HepG2 (cell line): Measurements from ENCODE around the gene BEX3. TPM values are rescaled to one million over a fixed set of nuclear protein-coding genes. Genes with fewer than 3 reads are reported as not detected.

Experiments used
- ATAC-seq: fragments of 200-7000 bp; cut with Tn5 transposase; 3 replicates; pipeline ENCODE4 v1.9.1; 2020; ENCODE audit warnings: mild to moderate bottlenecking, moderate library complexity
- BruUV-seq: library from RNA; stranded (reverse); fragments of 400-500 nt; replicated peaks from 2 replicates; lab custom pipeline; 2021; lab: Mats Ljungman, UMichigan
- CTCF ChIA-PET: fragments of 300-600 bp; formaldehyde crosslinking; extraction: SDS; loops from one replicate; lab custom pipeline; 2021; ENCODE audit warnings: low total read pairs, inconsistent platforms, low intra/inter-chr PET ratio; lab: Yijun Ruan, JAX
- POLR2A ChIA-PET: fragments of 350-600 bp; sonication (Branson Sonifier 250); formaldehyde crosslinking; loops from one replicate; lab custom pipeline; 2020; ENCODE audit warnings: antibody characterized with exemption, inconsistent platforms; lab: Yijun Ruan, JAX
- DNase-seq: peaks from one replicate; pipeline ENCODE4 v3.0.0-alpha.2; 2015; ENCODE audit warnings: low spot score
- FAIRE-seq: peaks from 3 replicates; lab custom pipeline; 2011; peaks lifted over from hg19 to GRCh38; lab: Jason Lieb, UNC
- H2AFZ ChIP-seq: one replicate; pipeline ENCODE4 v1.6.1; 2011; ENCODE audit warnings: low read length, inconsistent platforms
- H3K27ac ChIP-seq: fragments of 300-600 bp; 3 replicates; pipeline ENCODE4 v1.8.0; 2011; ENCODE audit warnings: mixed run types, mild to moderate bottlenecking, mixed read lengths, low read length, inconsistent platforms; ENCODE audit not compliant: insufficient read depth; ENCODE audit errors: extremely low read length
- H3K27me3 ChIP-seq, 2 experiments: fragments of 200-600 bp in 1 of 2; 2 replicates in 1 of 2; 3 replicates in 1 of 2; pipeline versions ENCODE4 v1.6.0 to v1.8.0; 2011; ENCODE audit warnings: low read length in 2 of 2, mild to moderate bottlenecking in 2 of 2, moderate library complexity in 2 of 2, inconsistent platforms in 1 of 2; ENCODE audit not compliant: insufficient read depth in 2 of 2, control insufficient read depth in 1 of 2
- H3K36me3 ChIP-seq, 2 experiments: fragments of 200-600 bp in 1 of 2; replicated peaks in 1 of 2; 2 replicates in 1 of 2; 3 replicates in 1 of 2; pipeline versions ENCODE4 v1.5.1 to v1.8.0; 2011; ENCODE audit warnings: low read length in 2 of 2, inconsistent platforms in 1 of 2; ENCODE audit not compliant: insufficient read depth in 2 of 2, control insufficient read depth in 1 of 2
- H3K4me1 ChIP-seq: 2 replicates; pipeline ENCODE4 v1.5.1; 2012; ENCODE audit warnings: low read length, inconsistent platforms; ENCODE audit not compliant: insufficient read depth
- H3K4me2 ChIP-seq: 2 replicates; pipeline ENCODE4 v1.6.0; 2011; ENCODE audit warnings: low read depth, low read length, inconsistent platforms
- H3K4me3 ChIP-seq, 3 experiments: fragments of 200-600 bp in 1 of 3; sonication (generic), shearing (Covaris generic) in 1 of 3; replicated peaks in 1 of 3; 2 replicates each; pipeline ENCODE4 v1.5.1; 2011 to 2016; ENCODE audit warnings: low read length in 3 of 3, inconsistent platforms in 2 of 3, low read depth in 2 of 3, mild to moderate bottlenecking in 2 of 3, control low read depth in 1 of 3, mixed read lengths in 1 of 3; ENCODE audit not compliant: insufficient read depth in 1 of 3
- H3K79me2 ChIP-seq: one replicate; pipeline ENCODE4 v1.6.1; 2011; ENCODE audit warnings: low read length, inconsistent platforms; ENCODE audit not compliant: insufficient read depth
- H3K9ac ChIP-seq: 2 replicates; pipeline ENCODE4 v1.6.0; 2011; ENCODE audit warnings: mild to moderate bottlenecking, low read depth, low read length, inconsistent platforms; ENCODE audit not compliant: insufficient read depth
- H3K9me3 ChIP-seq: 2 replicates; pipeline ENCODE4 v1.5.1; 2012; ENCODE audit warnings: mild to moderate bottlenecking, low read length
- H4K20me1 ChIP-seq: 2 replicates; pipeline ENCODE4 v1.6.0; 2011; ENCODE audit warnings: inconsistent platforms, mild to moderate bottlenecking, low read length, moderate library complexity; ENCODE audit not compliant: insufficient read depth
- CREB1 ChIP-seq, 2 experiments: fragments of 450-650 bp in 1 of 2; IDR thresholded peaks; 2 replicates each; pipeline ENCODE4 v1.6.1; 2016 to 2017; ENCODE audit warnings: control low read depth in 1 of 2, mild to moderate bottlenecking in 1 of 2, missing compliant biosample characterization in 1 of 2, missing genetic modification characterization in 1 of 2
- FOSL2 ChIP-seq: sonication (generic); formaldehyde crosslinking; IDR thresholded peaks from 2 replicates; pipeline ENCODE4 v1.4.0; 2020; ENCODE audit warnings: missing genetic modification reagents
- HDAC1 ChIP-seq: sonication (generic); formaldehyde crosslinking; IDR thresholded peaks from 2 replicates; pipeline ENCODE4 v1.5.1; 2020; ENCODE audit warnings: mild to moderate bottlenecking, missing genetic modification reagents
- SOX5 ChIP-seq: IDR thresholded peaks from 2 replicates; pipeline ENCODE4 v1.6.1; 2016; ENCODE audit warnings: borderline replicate concordance
- ZNF407 ChIP-seq: sonication (generic); formaldehyde crosslinking; IDR thresholded peaks from one replicate; pipeline ENCODE4 v1.5.1; 2020; ENCODE audit warnings: mild to moderate bottlenecking, missing genetic modification reagents; ENCODE audit errors: not compliant biosample characterization
- ZNF460 ChIP-seq: sonication (generic); formaldehyde crosslinking; IDR thresholded peaks from 2 replicates; pipeline ENCODE4 v1.5.1; 2020; ENCODE audit warnings: missing genetic modification reagents, mild to moderate bottlenecking, borderline replicate concordance
- ZSCAN9 ChIP-seq: IDR thresholded peaks from 2 replicates; pipeline ENCODE4 v1.6.1; 2016; ENCODE audit warnings: borderline replicate concordance
- WGBS: methylation state at CpG from one replicate; pipeline ENCODE4 v1.1.6; 2017; ENCODE audit warnings: low lambda C conversion rate; 5-methylcytosine and 5-hydroxymethylcytosine counted together
- in situ Hi-C: cut with HindIII; loops from 2 replicates; pipeline ENCODE4 v1.10.0; 2017; ENCODE audit warnings: low pct_unique_long_range_greater_than_20kb; ENCODE audit not compliant: extremely low pct_ligation_motif_present
- intact Hi-C: fragments of 100-400 bp; cut with micrococcal nuclease; formaldehyde crosslinking; loops from one replicate; pipeline ENCODE4 v1.10.0; 2022; ENCODE audit not compliant: unreplicated experiment
- polyA plus RNA-seq, 8 experiments: library from polyadenylated mRNA; depleted of rRNA in 3 of 8; stranded (reverse) in 7 of 8; unstranded in 1 of 8; fragments of >200 nt; fragmentation: Illumina TruSeq in 4 of 8; extraction: Trizol in 4 of 8; gene quantifications; 2 replicates each; pipeline versions ENCODE4 v1.2.1 to v1.2.3, GENCODE V29; 2011 to 2016; ENCODE audit warnings: low read depth in 4 of 8, missing spikeins in 1 of 8, mixed read lengths in 1 of 8; ENCODE audit not compliant: insufficient read depth in 1 of 8
- total RNA-seq, 5 experiments: library from RNA; depleted of rRNA; stranded (reverse); fragments of >200 nt; fragmentation: Illumina TruSeq; extraction: Trizol; gene quantifications; 2 replicates each; pipeline ENCODE4 v1.2.3, GENCODE V29; 2016; ENCODE audit warnings: low read depth in 1 of 5

Gene BEX3
- total and polyA plus RNA-seq, 2 of the 13 experiments (the other 11 are each of a cell fraction or from before 2014, with no cell fraction given), result 50.9 to 55.8 TPM

GRCh38 chrX:103397707-103398106, 21.4 kb downstream of the BEX3 start:
- H3K27ac ChIP-seq, result no peak overlapping the region
- intact Hi-C loops, result no loop called here
- no peaks in the 10 kb centered on the region for H4K20me1 ChIP-seq
- ChIA-PET CTCF (no interaction called here), POLR2A (interaction anchor here (1.2 to 1.3 kb wide), 2 partner anchors 12 to 21 kb away, joined by 3 to 4 read pairs; partner anchors contain the start of gene BEX3)
- no peak overlapping the region for H2AFZ ChIP-seq
- no peak overlapping the region for H3K9ac ChIP-seq
- DNase-seq, result no peak
- no peak for ATAC-seq
- no peaks in the 10 kb centered on the region for H3K9me3 ChIP-seq
- H3K79me2 ChIP-seq, result no peaks in the 10 kb centered on the region
- 0 out of 2 replicates have a peak, but pooled peaks cover 9% of the 10 kb centered on the region for H3K4me1 ChIP-seq
- no peaks in the 10 kb centered on the region for H3K36me3 ChIP-seq
- TF ChIP-seq ZSCAN9 (no peak), HDAC1 (no peak), CREB1 (IDR thresholded peaks at IDR 0.05) (no peak), CREB1 (CRISPR knock-in tag; IDR thresholded peaks at IDR 0.05) (no peak), ZNF460 (CRISPR knock-in tag) (no peak)
- no TSS peak for BruUV-seq
- in situ Hi-C loops, result no loop called here
- 40% methylated on average over 1 of the region's 4 CpGs for WGBS
- H3K4me2 ChIP-seq, result no peak overlapping the region
- no peaks in the 10 kb centered on the region for H3K27me3 ChIP-seq
- H3K4me3 ChIP-seq, result no peak overlapping the region
- no peak for FAIRE-seq

- no peak overlapping the region for H3K4me2 ChIP-seq
- POLR2A ChIA-PET, result interaction anchor here (1.2 to 1.3 kb wide), 2 partner anchors 11 to 22 kb away, joined by 3 to 4 read pairs; partner anchors contain the start of gene BEX3
Measured at GRCh38 chrX:103398421-103398864, 22.1 kb downstream of the BEX3 start.

More at GRCh38 chrX:103398421-103398864, 22.1 kb downstream of the BEX3 start:
- intact Hi-C loops (no loop called here), in situ Hi-C loops (no loop called here)
- no peaks in the 10 kb centered on the region for H3K79me2 ChIP-seq
- CTCF ChIA-PET, result no interaction called here
- ATAC-seq, result peak; percentile 57; the same call in 1 of the 3 replicates
- BruUV-seq, result no TSS peak
- no peak overlapping the region for H3K4me3 ChIP-seq
- no peaks in the 10 kb centered on the region for H3K27me3 ChIP-seq
- H3K9me3 ChIP-seq, result no peaks in the 10 kb centered on the region
- DNase-seq, result peak; percentile 34
- 0 out of 2 replicates have a peak, but pooled peaks cover 9% of the 10 kb centered on the region for H3K4me1 ChIP-seq
- no peak overlapping the region for H3K27ac ChIP-seq
- TF ChIP-seq ZNF407 (no peak), SOX5 (CRISPR knock-in tag) (peak; percentile 45; the same call in 1 of the 2 replicates), FOSL2 (CRISPR knock-in tag) (peak; percentile 82)
- H4K20me1 ChIP-seq, result no peaks in the 10 kb centered on the region
- H2AFZ ChIP-seq, result no peak overlapping the region
- 0% methylated on average over 1 of the region's 1 CpG for WGBS
- no peaks in the 10 kb centered on the region for H3K36me3 ChIP-seq
- H3K9ac ChIP-seq, result no peak overlapping the region
- FAIRE-seq, result no peak
